IgD-negative memory B cell (primary cell): ENCODE measurements around the gene PRKCA. TPM values are rescaled to one million over a fixed set of nuclear protein-coding genes. Genes with fewer than 3 reads are reported as not detected.
"Not testable (repeated sequence)": the region's sequence is repeated elsewhere in the genome, so short reads cannot be mapped to it uniquely, and the experiment has no call there.

ENCODE experiments used
- H3K27ac Mint-ChIP-seq, 3 donors: one replicate each; pipeline ENCODE4 v1.8.0; 2020 to 2022; ENCODE audit warnings: mild to moderate bottlenecking in 3 of 3, mixed read lengths in 3 of 3, moderate library complexity in 1 of 3
- H3K27me3 Mint-ChIP-seq: one replicate; pipeline ENCODE4 v1.8.0; 2021; ENCODE audit warnings: mixed read lengths
- H3K36me3 Mint-ChIP-seq: one replicate; pipeline ENCODE4 v1.8.0; 2020; ENCODE audit warnings: mild to moderate bottlenecking, mixed read lengths
- H3K4me1 Mint-ChIP-seq, 3 donors: one replicate each; pipeline ENCODE4 v1.8.0; 2020 to 2022; ENCODE audit warnings: mixed read lengths in 3 of 3, mild to moderate bottlenecking in 1 of 3
- H3K4me3 Mint-ChIP-seq, 4 donors: one replicate each; pipeline ENCODE4 v1.8.0; 2020 to 2022; ENCODE audit warnings: mild to moderate bottlenecking in 4 of 4, mixed read lengths in 4 of 4, moderate library complexity in 3 of 4
- H3K9me3 Mint-ChIP-seq, 3 donors: one replicate each; pipeline ENCODE4 v1.8.0; 2020 to 2021; ENCODE audit warnings: mixed read lengths in 3 of 3, mild to moderate bottlenecking in 1 of 3
- polyA plus RNA-seq: library from polyadenylated mRNA; unstranded; fragments of 300-500 nt; fragmentation: Illumina TruSeq; gene quantifications from one replicate; pipeline ENCODE4 v1.2.3, GENCODE V29; 2021

The PRKCA gene
- polyA plus RNA-seq, 1 donor from 2014 or later, result 0.14 TPM

GRCh38 chr17:66477615-66478283, 175.3 kb downstream of the PRKCA start:
- H3K4me3 Mint-ChIP-seq, result no peak overlapping the region
- peaks cover 2% of the 10 kb centered on the region for H3K36me3 Mint-ChIP-seq
- no peak overlapping the region for H3K27ac Mint-ChIP-seq
- no peaks in the 10 kb centered on the region for H3K27me3 Mint-ChIP-seq
- H3K9me3 Mint-ChIP-seq, result peaks cover 0 to 6% (median 0%) of the 10 kb centered on the region in 3 donors
- H3K4me1 Mint-ChIP-seq, result no peaks in the 10 kb centered on the region

- not testable (repeated sequence) for H3K4me3 Mint-ChIP-seq, H3K36me3 Mint-ChIP-seq, H3K4me1 Mint-ChIP-seq, H3K27ac Mint-ChIP-seq, H3K9me3 Mint-ChIP-seq, H3K27me3 Mint-ChIP-seq
These were observed 176.9 kb downstream of the PRKCA start for GRCh38 chr17:66479230-66479889.

GRCh38 chr17:66480243-66480642, 177.8 kb downstream of the PRKCA start:
- H3K27me3 Mint-ChIP-seq, result no peaks in the 10 kb centered on the region
- H3K36me3 Mint-ChIP-seq, result peaks cover 3% of the 10 kb centered on the region
- H3K27ac Mint-ChIP-seq, result no peak overlapping the region
- peaks cover 0 to 6% (median 0%) of the 10 kb centered on the region in 3 donors for H3K9me3 Mint-ChIP-seq
- no peaks in the 10 kb centered on the region for H3K4me1 Mint-ChIP-seq
- no peak overlapping the region for H3K4me3 Mint-ChIP-seq

GRCh38 chr17:66480802-66481201, 178.4 kb downstream of the PRKCA start:
- peaks cover 3% of the 10 kb centered on the region for H3K36me3 Mint-ChIP-seq
- no peaks in the 10 kb centered on the region for H3K27me3 Mint-ChIP-seq
- H3K27ac Mint-ChIP-seq, result no peak overlapping the region
- H3K4me3 Mint-ChIP-seq, result no peak overlapping the region
- H3K4me1 Mint-ChIP-seq, result no peaks in the 10 kb centered on the region
- H3K9me3 Mint-ChIP-seq, result peaks cover 0 to 6% (median 0%) of the 10 kb centered on the region in 3 donors

DNA sequence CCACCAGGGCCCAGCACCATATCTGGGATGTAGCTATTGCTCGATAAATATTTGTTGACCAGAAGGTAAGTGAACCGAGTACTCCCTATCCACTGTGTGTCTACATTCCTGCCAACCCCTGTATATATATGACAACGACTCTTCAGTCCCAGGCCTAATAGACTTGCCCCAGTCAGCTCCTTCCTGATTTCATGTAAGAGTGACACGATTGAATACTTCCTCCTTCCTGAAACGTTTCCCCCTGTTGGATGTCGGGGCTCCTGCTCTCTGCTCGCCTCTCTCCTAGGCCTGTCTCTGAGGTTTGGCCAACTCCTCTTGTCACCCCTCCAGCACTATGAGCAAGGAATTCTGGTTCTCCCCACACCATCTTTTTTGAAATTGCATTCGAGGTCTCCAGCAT, 178.9 kb downstream of the PRKCA start:
- peaks cover 0 to 6% (median 0%) of the 10 kb centered on the region in 3 donors for H3K9me3 Mint-ChIP-seq
- no peaks in the 10 kb centered on the region for H3K27me3 Mint-ChIP-seq
- no peak overlapping the region for H3K4me3 Mint-ChIP-seq
- H3K36me3 Mint-ChIP-seq, result peaks cover 3% of the 10 kb centered on the region
- no peak overlapping the region for H3K27ac Mint-ChIP-seq
- H3K4me1 Mint-ChIP-seq, result no peaks in the 10 kb centered on the region

GRCh38 chr17:66483906-66484305, 181.5 kb downstream of the PRKCA start:
- Mint-ChIP-seq H3K27me3 (no peaks in the 10 kb centered on the region), H3K4me3 (no peak overlapping the region), H3K9me3 (peaks cover 0 to 6% (median 1%) of the 10 kb centered on the region in 3 donors), H3K36me3 (peaks cover 5% of the 10 kb centered on the region), H3K27ac (no peak overlapping the region), H3K4me1 (no peaks in the 10 kb centered on the region)

DNA sequence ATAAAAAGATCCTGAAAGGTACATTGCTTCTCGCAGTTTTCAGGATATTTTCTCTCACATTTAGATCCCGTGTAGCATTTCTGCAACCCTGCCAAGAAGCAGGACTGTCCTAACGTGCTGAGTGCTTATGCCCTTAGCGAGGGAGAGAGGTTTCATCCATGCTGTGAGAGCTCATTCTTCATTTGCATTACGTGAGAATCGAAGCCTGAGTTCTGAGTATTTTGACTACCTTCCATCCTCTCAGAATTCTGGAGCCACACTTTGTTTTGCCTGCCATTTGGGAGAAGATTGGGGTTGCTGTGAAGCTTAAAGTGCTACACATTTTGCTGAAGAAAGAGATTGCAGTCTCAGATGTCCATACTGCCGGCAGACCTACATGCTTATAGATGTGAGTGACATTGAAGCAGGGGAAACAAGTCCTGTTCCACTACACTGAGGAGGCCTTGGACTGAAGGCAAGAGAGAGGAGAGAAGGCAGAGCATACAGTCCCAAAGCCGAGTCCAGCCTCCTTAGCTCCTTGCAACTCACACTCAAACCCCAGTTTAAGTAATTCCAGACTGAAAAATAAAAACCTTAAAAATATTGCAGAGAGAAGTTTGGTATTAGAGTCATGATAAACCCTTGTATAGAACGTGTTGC, 183.0 kb downstream of the PRKCA start:
- Mint-ChIP-seq H3K9me3 (peaks cover 0 to 1% (median 0%) of the 10 kb centered on the region in 3 donors), H3K4me3 (no peak overlapping the region), H3K27me3 (peaks cover 2% of the 10 kb centered on the region), H3K36me3 (peaks cover 4% of the 10 kb centered on the region), H3K4me1 (no peaks in the 10 kb centered on the region), H3K27ac (no peak overlapping the region)

DNA sequence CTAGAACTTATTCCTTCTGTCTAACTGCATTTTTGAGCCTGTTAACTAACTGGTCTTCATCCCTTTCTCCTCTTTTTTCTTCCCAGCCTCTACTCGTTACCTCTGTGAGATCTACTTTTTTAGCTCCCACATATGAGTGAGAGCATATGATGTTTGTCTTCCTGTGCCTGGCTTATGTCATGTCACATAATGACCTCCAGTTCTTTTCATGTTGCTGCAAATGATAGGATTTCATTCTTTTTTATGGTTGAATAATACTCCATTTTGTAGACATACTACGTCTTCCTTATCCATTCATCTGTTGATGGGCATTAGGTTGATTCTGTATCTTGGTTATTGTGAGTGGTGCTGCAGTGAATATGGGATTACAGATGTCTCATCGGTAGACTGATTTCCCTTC, 184.7 kb downstream of the PRKCA start:
- H3K4me3 Mint-ChIP-seq, result no peak overlapping the region
- peaks cover 0 to 4% (median 0%) of the 10 kb centered on the region in 3 donors for H3K9me3 Mint-ChIP-seq
- no peaks in the 10 kb centered on the region for H3K4me1 Mint-ChIP-seq
- no peak overlapping the region for H3K27ac Mint-ChIP-seq
- H3K36me3 Mint-ChIP-seq, result peaks cover 4% of the 10 kb centered on the region
- H3K27me3 Mint-ChIP-seq, result peaks cover 2% of the 10 kb centered on the region

DNA sequence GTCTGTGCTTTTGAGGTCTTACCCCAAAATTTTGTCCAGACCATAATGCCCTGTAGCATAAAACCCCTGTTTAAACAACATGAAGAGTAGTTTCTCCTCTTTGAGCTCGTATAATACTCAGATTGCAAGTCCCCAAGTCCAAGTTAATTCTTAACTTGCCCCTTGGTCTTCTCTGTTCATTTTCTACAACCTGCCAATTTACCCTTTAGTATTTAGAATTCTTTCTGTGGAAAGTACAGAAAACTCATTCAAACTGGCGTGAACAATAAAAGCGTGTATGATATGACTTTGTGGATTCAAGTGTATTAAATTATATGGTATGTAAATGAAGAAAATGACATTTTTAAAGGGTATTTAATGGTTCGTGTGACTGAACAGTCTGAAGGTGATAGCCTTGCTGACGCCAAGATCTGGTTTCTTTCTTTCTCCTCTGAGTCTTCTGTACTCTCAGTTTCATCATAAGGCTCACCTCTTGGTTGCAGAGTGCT, 185.6 kb downstream of the PRKCA start:
- Mint-ChIP-seq H3K4me3 (no peak overlapping the region), H3K36me3 (peaks cover 2% of the 10 kb centered on the region), H3K27ac (no peak overlapping the region), H3K27me3 (peaks cover 2% of the 10 kb centered on the region), H3K4me1 (no peaks in the 10 kb centered on the region), H3K9me3 (peaks cover 0 to 6% (median 0%) of the 10 kb centered on the region in 3 donors)

- H3K27ac Mint-ChIP-seq, result no peak overlapping the region
- H3K36me3 Mint-ChIP-seq, result peaks cover 2% of the 10 kb centered on the region
- H3K4me3 Mint-ChIP-seq, result no peak overlapping the region
- no peaks in the 10 kb centered on the region for H3K4me1 Mint-ChIP-seq
- peaks cover 2% of the 10 kb centered on the region for H3K27me3 Mint-ChIP-seq
- peaks cover 0 to 6% (median 0%) of the 10 kb centered on the region in 3 donors for H3K9me3 Mint-ChIP-seq
These were observed 186.5 kb downstream of the PRKCA start for GRCh38 chr17:66488864-66489263.

- not testable (repeated sequence) for H3K4me3 Mint-ChIP-seq, H3K27me3 Mint-ChIP-seq, H3K27ac Mint-ChIP-seq, H3K36me3 Mint-ChIP-seq, H3K4me1 Mint-ChIP-seq, H3K9me3 Mint-ChIP-seq
These were observed 187.2 kb downstream of the PRKCA start for GRCh38 chr17:66489576-66489975.

DNA sequence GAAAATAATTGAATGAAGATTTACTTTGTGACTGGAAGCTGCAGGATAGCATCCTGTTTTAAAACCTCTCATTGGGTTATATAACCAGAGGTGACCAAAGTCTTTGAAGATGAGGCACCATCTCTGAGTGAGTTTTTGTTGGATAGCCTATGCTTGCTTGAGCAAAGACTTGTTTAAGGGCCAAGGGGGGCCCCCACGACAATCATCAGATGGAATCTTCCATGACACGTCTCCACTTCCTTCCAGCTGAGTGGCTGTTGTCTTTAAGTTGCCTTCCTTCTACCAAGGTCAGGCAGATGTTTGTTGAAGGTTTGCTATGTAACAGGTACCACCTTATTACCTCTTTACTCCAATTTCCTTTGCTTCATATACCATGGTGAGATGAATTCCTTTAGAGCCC, 188.8 kb downstream of the PRKCA start:
- Mint-ChIP-seq H3K27me3 (peaks cover 2% of the 10 kb centered on the region), H3K4me1 (no peaks in the 10 kb centered on the region), H3K36me3 (peaks cover 2% of the 10 kb centered on the region), H3K27ac (no peak overlapping the region), H3K4me3 (no peak overlapping the region), H3K9me3 (peaks cover 0 to 6% (median 0%) of the 10 kb centered on the region in 3 donors)

GRCh38 chr17:66491665-66492064, 189.3 kb downstream of the PRKCA start:
- Mint-ChIP-seq H3K27me3 (peaks cover 2% of the 10 kb centered on the region), H3K4me3 (no peak overlapping the region), H3K27ac (no peak overlapping the region)

DNA sequence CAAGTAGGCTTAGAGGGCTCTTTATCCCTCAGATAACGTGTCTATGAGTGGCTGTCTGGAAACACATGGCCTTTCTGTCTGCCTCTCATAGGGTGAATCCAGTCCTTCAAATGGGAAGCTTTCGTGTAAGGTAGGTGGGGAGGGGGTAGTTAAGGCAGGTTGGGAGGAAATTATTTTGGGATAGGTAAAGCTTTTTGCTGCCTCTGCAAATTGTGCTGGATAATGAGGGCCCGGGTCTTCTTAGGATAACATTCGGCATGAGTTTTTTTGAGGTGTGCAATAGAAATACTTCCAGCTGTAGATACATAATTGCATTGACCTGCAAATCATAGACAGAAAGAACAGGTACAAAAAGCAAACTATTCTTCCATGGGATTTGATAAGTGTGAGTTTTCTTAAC, 189.7 kb downstream of the PRKCA start:
- no peak overlapping the region for H3K4me3 Mint-ChIP-seq
- peaks cover 0 to 4% (median 0%) of the 10 kb centered on the region in 3 donors for H3K9me3 Mint-ChIP-seq
- peaks cover under 1% of the 10 kb centered on the region for H3K36me3 Mint-ChIP-seq
- peaks cover 2% of the 10 kb centered on the region for H3K27me3 Mint-ChIP-seq
- H3K27ac Mint-ChIP-seq, result no peak overlapping the region
- H3K4me1 Mint-ChIP-seq, result no peaks in the 10 kb centered on the region

More at GRCh38 chr17:66491665-66492064, 189.3 kb downstream of the PRKCA start:
- peaks cover 0 to 4% (median 0%) of the 10 kb centered on the region in 3 donors for H3K9me3 Mint-ChIP-seq
- no peaks in the 10 kb centered on the region for H3K4me1 Mint-ChIP-seq
- H3K36me3 Mint-ChIP-seq, result peaks cover 2% of the 10 kb centered on the region

GRCh38 chr17:66492561-66493005, 190.2 kb downstream of the PRKCA start:
- Mint-ChIP-seq H3K4me1 (no peaks in the 10 kb centered on the region), H3K9me3 (peaks cover 0 to 4% (median 0%) of the 10 kb centered on the region in 3 donors), H3K27me3 (peaks cover 2% of the 10 kb centered on the region), H3K36me3 (no peaks in the 10 kb centered on the region), H3K4me3 (no peak overlapping the region), H3K27ac (no peak overlapping the region)
